OCI-M1 (cell line): ENCODE measurements around the gene PTTG1IP.

Source experiments
- DNase-seq: peaks from one replicate; lab custom pipeline; 2025; lab: John Stamatoyannopoulos, UW

PTTG1IP gene

DNA sequence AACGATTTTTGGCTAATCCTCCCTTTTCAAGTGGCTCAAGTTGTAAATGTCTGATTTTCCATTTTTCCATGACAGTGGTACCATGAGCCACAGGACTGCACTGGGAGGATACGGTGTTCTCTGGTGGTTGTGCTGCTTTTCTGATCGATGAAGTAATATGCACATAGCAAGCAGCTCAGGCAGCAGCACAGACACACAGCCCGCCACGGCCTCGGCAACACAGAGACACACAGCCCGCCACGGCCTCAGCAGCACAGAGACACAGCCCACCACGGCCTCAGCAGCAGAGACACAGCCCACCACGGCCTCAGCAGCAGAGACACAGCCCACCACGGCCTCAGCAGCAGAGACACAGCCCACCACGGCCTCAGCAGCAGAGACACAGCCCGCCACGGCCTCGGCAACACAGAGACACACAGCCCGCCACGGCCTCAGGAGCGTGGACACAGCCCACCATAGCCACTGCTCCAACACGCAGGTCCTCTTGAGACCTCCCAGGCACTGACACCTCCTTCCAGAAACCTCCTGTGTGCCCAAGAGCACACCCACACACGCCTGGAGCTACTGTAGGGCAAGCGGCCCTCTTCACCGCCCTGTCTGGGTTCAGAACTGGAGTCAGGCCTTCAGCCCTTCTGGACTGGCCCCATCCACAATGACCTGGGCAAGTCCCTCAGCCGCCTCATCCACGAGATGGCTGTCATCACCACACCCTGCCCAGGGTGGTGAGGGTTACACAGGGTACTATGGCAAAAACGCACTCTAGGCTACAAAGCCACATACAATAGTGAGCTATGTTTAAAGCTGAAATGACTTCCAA, 10.4 kb downstream of the PTTG1IP start:
- DNase-seq: no peak

GRCh38 chr21:44858791-44859190, 14.7 kb downstream of the PTTG1IP start:
- DNase-seq: no peak

GRCh38 chr21:44858291-44858690, 15.2 kb downstream of the PTTG1IP start:
- no peak for DNase-seq

DNA sequence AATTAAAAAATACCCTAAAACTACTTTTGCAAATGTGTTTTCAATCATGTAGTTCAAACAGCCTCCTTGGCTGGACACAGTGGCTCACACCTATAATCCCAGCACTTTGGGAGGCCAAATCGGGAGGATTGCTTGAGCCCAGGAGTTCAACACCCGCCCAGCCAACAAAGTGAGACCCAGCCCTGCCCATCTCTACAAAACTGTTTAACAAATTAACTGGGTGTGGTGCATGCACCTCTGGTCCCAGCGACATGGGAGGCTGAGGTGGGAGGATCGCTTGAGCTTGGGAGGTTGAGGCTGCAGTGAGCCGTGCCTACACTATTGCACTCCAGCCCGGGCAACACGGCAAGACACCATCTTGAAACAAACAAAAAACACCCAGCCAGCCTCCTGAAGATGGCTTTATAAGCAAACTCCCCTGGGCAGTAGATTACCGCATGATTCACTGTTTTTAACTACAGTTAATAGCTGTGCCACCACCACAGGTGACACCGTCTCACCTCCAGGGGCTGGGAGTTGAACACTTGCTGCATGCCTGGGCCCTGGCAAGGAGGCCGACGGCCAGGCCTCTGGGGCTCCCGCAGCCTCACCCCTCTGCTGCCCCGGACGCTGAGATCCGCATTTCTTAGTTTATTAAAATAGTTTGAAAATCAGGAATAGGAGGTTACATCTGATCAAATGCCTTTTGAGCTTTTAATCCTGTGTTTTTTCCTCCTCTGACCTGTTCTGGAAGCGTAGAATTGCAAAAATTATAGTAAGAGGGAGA, 16.2 kb downstream of the PTTG1IP start:
- DNase-seq: no peak

- no peak for DNase-seq
Observed at GRCh38 chr21:44856131-44856530, 17.4 kb downstream of the PTTG1IP start.

- no peak for DNase-seq
Observed at GRCh38 chr21:44855572-44855971, 17.9 kb downstream of the PTTG1IP start.

DNA sequence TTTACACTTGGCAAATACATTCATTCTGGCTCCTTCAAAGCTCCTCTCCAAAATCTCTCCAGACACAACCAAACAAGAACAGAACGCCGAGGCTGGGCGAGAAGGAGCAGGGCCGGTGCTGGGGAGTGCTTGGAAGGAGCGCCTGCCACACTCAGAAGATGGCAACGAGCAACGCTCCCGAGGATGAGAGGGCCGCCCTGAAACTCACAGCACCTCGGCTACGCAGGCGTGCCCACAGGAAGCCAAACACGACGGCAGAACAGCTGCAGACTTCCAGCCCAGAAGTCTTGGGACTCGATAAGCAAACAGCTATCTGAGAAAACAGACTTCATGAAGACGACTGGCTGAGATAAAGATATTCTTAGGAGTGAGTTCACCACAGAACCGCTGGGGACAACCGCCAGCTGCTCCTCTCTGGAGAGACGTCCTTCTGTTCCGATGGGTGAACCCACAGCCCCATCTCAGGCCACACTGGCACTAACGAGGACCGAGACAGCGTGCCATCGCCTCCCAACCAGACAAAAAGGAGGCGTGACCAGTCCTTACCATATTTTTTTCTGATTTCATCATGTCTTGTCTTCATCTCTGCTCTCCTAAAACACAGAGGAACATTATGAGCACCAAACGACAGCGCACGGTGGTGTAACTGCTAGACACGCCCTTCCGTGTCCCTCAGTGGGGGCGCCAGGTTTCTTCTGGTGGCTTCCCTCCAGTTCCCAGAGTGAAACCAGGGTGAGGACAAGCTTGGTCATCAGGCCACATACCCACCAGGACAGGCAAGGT, 18.6 kb downstream of the PTTG1IP start:
- DNase-seq: peak; percentile 100

- DNase-seq: peak; percentile 99
Observed at GRCh38 chr21:44854391-44854663, 19.2 kb downstream of the PTTG1IP start.

GRCh38 chr21:44853601-44854390, 19.7 kb downstream of the PTTG1IP start:
- no peak for DNase-seq

DNA sequence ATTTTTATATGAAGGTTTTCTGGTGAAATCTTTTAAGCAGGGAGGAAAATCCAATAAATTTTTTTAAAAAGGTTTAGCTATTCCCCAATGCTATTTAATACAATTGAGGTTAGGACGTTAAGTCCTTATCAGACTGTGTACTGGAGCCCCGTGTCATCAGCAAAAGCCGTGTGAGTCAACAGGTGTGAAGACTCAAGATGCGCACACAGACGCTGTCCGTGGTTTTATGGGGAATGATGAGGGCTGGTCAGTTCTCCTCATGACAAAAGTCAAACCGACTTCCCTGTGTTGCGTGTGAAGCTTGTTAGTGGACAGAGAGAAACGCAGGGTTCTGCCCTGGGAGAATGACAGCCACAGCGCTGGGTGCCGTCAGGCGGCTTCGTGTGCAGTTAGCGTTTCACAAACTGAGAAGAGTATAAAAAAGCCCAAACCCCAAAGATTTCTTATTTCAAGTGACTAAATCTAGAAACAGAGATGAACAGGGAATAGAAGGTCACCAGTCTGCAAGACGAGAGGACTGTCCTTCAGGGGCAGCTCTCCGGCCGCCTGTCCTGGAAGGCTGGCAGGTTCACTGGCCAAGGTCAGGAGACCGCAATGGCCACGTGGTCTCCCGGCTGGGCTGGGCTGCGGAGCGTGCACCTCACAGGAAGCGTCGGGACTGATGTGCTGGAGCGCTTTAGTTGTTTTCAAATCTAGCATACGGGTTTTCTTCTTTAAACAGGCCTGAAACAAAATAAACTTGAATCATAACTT, 22.4 kb downstream of the PTTG1IP start:
- DNase-seq: no peak

- DNase-seq: no peak
Observed at GRCh38 chr21:44850208-44850800, 23.2 kb downstream of the PTTG1IP start.

DNA sequence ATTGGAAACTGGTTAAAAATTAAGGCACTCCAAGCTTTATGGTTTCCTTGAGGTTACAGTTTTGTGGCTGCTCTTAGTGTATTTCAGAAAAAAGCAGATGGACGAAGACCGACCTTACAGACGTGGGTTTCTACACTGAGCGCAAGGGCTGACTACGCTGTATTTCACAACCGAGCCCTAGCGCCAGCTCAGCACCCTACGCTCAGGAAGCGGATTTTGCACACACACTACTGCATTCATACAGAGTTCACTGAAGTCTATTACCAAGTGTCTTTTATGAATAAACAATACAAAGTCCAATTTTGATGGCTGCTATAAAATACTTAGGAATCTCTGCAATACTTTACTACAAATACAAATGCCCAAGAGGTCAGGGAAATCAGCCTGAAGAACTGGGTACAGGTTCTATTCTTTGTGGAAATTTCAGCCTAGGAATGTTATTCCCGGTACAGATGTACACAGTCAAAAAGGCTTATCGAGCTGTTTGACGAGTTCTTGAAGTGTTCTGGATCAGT, 23.8 kb downstream of the PTTG1IP start:
- DNase-seq: no peak

DNA sequence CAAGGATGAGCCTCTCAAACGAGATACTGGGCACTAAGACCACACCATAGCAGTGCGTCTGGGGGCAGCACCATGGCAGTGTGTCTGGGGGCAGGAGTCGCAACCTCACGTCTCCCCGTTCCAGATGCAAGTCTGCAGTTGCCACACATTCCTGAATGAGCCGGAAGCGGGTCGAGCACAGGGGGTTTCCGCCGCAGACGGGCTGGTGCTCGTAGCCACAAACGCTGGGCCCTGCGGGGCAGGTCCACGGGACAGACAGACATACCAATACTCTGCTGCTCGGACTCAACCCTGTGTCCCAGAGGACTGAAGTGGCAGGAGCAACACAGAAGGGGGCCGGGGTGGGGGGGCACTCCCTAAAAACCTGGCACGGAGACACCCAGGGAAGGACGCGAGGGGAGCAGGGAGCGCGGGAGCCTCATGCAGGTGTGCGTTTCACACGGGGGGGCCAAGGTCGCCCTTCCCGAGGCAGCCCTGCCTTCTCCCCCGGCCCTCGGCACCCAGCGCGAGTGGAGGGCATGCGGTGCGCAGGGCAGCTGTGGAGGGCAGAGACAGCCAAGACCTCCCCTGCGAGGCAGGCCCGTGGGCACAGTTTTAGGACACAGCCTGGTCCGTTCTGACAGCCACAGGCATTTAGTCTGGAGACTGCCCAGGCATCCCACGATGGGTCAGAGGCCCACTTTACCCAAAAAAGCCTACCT, 24.5 kb downstream of the PTTG1IP start:
- DNase-seq: no peak

DNA sequence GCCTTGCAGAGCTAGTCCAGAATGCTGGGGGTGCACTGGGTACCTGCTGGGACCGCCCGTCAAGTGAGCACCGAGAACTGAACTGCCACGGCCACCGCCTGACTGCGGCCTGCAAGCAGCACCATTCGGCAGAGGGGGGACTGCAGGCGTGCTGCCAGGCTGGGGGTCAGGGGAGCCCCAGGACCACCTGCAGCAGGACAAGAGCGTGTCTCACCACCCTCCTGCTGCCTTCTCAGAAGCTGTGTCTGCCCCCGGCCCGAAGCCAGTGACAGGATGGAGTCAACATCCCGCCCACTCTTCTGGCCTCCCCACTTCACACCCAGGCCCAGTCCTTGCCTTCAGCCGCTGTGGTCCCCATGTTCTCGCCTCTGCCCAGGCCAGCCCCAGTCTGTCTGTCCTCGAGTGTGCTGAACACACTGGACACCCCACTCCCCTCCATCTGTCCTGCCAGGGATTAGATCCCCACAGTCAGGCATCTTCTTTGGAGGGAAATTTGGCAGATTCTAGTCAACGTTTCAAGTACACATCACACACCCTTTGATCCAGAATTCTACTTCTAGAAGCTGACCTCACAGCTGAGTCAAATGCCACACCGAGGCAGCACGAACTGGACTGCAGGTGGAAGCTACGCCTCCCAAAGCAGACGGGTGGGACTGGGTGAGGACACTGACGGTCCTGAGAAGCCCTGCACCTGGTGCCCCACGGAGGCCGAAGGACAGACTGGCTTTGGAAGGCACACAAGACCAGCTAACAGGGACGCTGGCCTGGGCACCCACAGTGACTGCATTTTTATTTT, 26.0 kb downstream of the PTTG1IP start:
- no peak for DNase-seq

DNA sequence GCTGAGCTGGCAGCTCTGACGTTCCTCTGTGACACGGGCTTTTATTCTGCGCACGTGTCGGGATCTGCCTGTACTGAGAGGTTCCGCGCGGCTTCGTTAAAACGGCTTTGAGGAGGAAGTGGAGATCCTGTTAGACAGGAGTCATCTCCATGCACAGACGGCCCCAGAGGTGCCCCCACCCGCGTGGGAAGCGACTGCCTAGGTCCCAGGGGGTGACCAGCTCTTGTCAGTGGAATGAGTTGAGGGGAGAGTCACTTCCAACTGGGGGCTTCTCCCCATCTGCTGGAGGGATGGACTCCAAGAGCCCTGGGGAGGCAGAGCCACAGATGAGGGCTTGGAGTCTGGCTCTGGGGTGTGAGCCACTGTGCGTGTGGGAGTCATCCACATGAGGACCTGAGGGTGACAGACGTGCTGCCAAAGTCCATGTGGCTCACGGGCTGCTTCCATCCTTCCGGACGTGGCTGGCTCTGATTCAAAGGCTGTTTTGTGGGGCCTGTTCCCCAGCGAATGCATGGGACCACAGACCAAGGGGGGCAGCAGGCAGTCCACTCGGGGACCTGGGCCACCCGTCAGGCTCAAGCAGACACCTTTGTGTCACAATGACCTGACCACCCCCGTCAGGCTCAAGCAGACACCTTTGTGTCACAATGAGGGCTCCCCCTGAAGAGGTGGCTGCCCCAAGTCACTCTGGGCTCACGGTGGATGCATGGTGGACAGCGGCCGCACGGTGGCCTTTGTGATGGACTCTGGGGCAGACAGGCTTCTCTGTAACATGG, 26.8 kb downstream of the PTTG1IP start:
- DNase-seq: peak; percentile 86

- no peak for DNase-seq
Observed at GRCh38 chr21:44846224-44846484, 27.3 kb downstream of the PTTG1IP start.

DNA sequence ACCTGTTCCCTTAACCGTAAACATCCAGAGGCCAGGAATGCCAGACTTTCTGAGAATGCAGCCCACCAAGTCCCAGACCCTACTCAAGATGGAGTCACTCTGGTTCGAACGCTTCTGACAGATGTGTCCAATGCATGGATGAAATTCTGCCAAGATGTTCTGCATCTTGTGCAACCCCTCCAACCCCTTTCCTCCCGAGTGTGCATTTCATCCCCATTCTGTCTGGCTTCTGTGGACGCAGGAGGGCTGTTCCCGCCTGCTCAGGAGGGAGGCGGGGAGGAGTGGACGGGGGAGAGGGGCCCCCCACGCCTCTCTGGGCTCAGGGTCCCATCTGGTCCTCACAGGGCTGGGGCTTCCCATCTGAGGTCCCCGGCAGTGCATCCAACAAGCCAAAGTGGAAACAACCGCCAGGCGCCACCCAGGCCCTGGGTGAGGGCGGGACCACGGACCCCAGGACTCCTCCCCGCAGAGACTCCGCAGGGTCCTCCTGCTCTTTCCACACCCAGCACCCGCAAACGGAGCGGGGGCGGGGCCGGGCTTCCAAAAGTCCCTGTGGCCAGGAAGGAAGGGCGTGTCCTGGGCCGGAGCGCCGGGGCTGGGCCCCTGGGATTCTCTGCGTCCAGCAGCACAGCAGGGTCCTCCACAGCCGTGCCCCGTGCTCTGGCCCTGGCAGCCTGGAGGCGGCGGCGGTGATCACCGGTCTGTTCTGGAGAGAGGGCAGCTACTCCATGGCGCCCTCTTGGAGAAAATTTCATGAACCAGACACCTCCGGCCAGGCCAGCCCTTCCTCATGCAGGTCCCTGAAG, 27.9 kb downstream of the PTTG1IP start:
- peak; percentile 98 for DNase-seq

DNA sequence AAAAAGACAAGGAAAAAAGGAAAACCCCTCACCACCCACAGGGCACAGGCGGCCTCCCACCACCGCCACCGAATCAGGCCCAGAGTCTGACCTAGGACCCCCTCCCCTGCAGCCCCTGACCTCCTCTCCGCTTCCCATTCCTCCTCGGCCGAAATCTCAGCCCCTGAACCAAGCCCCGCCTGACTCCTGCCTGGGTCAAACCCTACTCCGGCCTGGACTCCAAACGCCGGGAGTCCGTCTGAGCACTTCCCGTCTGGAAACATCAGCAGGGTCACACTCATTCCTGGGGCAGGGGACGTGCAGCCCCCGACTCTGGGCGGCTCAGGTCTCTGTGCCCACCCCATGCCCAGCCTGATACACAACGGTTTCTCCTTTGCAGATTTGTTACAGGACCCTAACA, 29.2 kb downstream of the PTTG1IP start:
- DNase-seq: no peak
